Glutamatergic neuron (in vitro differentiated cells): ENCODE data around the gene PCDHA1. TPM values are rescaled to one million over a fixed set of nuclear protein-coding genes. Genes with fewer than 3 reads are reported as not detected.
A peak's percentile ranks its signal among the peaks of the same experiment; 100 is the strongest.

Experiments
- DNase-seq: peaks from one replicate; pipeline ENCODE4 v3.0.0; 2022
- H3K27ac Mint-ChIP-seq: one replicate; pipeline ENCODE4 v1.8.0; 2020; ENCODE audit warnings: mild to moderate bottlenecking, mixed read lengths, inconsistent platforms; ENCODE audit not compliant: unreplicated experiment
- H3K27me3 Mint-ChIP-seq: one replicate; pipeline ENCODE4 v1.8.0; 2020; ENCODE audit warnings: mild to moderate bottlenecking, moderate library complexity, mixed read lengths, inconsistent platforms; ENCODE audit not compliant: unreplicated experiment
- H3K36me3 Mint-ChIP-seq: one replicate; pipeline ENCODE4 v1.8.0; 2020; ENCODE audit warnings: mild to moderate bottlenecking, mixed read lengths, inconsistent platforms; ENCODE audit not compliant: unreplicated experiment
- H3K4me1 Mint-ChIP-seq: one replicate; pipeline ENCODE4 v1.8.0; 2020; ENCODE audit warnings: mild to moderate bottlenecking, low read depth, mixed read lengths, inconsistent platforms; ENCODE audit not compliant: unreplicated experiment
- H3K4me3 Mint-ChIP-seq: one replicate; pipeline ENCODE4 v1.8.0; 2020; ENCODE audit warnings: mild to moderate bottlenecking, mixed read lengths, inconsistent platforms; ENCODE audit not compliant: unreplicated experiment
- H3K9me3 Mint-ChIP-seq: one replicate; pipeline ENCODE4 v1.8.0; 2020; ENCODE audit warnings: mild to moderate bottlenecking, moderate library complexity, mixed read lengths, inconsistent platforms; ENCODE audit not compliant: unreplicated experiment
- total RNA-seq: library from RNA; stranded (reverse); fragmentation: NEBNext Ultra II Directional; extraction: Animal tissue kit (Norgen Biotek cat#: 25700); gene quantifications from one replicate; pipeline ENCODE4 v1.2.1, GENCODE V29; 2021; ENCODE audit not compliant: unreplicated experiment
- TF ChIP-seq, protein P1 (sequence below): fragments of 200-600 bp; sonication (generic); IDR thresholded peaks from one replicate; pipeline ENCODE4 v1.5.0; 2021; ENCODE audit not compliant: partially characterized antibody, unreplicated experiment

The PCDHA1 gene
- total RNA-seq, 1 donor from 2014 or later: 0.69 TPM

DNA sequence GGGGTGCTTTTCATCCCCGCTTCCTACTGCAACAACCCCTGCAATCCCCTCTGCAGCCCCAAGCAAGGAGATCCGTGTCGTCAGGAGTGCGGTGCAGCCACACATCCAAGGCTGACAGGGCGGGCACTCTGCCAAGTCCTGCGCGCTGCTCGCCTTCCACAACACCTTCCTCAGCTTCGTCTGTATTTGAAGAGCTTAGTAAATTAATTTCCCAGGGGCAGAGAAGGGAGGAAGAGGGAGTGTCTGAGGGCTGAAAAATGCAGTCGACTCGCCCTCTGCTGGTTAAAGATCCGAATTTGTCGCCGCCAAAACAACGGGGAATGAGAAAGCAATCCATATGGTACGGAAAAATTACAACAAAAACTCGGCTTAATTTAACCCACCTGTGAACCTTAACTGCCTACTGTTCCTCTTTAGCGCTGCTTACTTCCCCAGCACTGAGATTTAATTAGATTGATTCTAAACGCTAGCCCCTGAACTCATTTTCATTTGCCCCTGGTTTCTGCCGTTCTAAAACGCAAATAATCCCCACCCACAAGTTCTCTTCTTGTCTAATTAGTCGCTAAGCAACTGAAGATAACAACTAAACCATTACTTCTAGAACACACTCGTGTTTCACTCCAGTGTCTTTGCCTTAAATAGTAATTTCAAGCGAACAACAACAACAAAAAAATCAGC is 254.3 kb downstream of the PCDHA1 start:
- TF ChIP-seq, protein P1, sequence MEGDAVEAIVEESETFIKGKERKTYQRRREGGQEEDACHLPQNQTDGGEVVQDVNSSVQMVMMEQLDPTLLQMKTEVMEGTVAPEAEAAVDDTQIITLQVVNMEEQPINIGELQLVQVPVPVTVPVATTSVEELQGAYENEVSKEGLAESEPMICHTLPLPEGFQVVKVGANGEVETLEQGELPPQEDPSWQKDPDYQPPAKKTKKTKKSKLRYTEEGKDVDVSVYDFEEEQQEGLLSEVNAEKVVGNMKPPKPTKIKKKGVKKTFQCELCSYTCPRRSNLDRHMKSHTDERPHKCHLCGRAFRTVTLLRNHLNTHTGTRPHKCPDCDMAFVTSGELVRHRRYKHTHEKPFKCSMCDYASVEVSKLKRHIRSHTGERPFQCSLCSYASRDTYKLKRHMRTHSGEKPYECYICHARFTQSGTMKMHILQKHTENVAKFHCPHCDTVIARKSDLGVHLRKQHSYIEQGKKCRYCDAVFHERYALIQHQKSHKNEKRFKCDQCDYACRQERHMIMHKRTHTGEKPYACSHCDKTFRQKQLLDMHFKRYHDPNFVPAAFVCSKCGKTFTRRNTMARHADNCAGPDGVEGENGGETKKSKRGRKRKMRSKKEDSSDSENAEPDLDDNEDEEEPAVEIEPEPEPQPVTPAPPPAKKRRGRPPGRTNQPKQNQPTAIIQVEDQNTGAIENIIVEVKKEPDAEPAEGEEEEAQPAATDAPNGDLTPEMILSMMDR: peak; percentile 80
- H3K4me3 Mint-ChIP-seq: no peak overlapping the region
- no peaks in the 10 kb centered on the region for H3K36me3 Mint-ChIP-seq
- H3K4me1 Mint-ChIP-seq: peaks cover 3% of the 10 kb centered on the region
- DNase-seq: peak; percentile 75
- no peaks in the 10 kb centered on the region for H3K27me3 Mint-ChIP-seq
- H3K27ac Mint-ChIP-seq: no peak overlapping the region
- no peaks in the 10 kb centered on the region for H3K9me3 Mint-ChIP-seq

DNA sequence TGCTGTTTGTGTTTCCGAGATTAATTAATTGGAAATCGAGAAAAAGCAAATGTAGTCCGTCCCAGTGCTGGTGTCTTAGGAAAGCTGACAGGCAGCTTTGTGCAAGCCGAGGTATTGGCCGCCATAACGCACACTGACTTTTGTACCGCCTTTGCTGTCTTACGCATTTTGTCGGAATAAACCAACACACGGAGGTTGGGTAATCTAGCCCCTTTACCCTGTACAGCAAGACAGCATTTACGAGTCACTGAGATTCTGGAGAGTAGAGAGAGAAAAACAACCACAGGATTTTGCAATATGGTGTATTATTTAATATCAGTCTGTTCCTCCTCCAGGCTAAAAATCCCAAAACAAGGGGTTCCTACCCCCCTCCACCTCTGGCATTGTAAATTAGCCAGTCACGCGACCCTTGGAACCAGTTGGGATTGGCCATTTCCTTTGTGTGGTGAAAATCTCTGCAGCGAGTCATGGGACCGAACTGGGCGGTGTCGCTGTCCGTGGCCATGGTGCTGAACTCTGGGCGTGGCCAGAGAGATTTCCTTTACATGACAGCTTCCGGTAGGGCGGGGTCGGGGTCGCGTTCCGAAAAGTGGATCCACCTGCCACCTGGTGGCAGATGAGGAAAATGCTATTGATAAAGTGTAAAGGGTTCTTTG is 255.0 kb downstream of the PCDHA1 start:
- H3K27me3 Mint-ChIP-seq: no peaks in the 10 kb centered on the region
- no peak overlapping the region for H3K4me3 Mint-ChIP-seq
- no peaks in the 10 kb centered on the region for H3K36me3 Mint-ChIP-seq
- H3K27ac Mint-ChIP-seq: no peak overlapping the region
- H3K9me3 Mint-ChIP-seq: no peaks in the 10 kb centered on the region
- TF ChIP-seq, protein P1: peak; percentile 88
- H3K4me1 Mint-ChIP-seq: peaks cover 3% of the 10 kb centered on the region
- peak; percentile 96 for DNase-seq

DNA sequence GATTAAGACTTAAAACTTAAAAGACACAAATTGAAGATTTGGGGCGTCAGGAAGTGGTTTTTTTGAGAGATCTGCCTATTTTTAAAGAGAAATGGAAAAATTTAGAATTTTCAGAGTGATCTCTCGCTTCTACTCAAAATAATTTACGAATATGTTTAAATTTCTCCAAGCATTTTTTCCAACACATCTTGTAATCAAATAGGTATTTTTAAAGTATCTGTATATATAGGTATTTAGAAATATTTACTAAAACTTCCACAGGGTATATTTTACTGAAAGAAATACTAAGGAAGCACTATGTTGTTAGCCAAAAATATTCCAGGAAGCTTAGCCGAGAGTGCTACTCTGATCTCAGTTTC is 255.5 kb downstream of the PCDHA1 start:
- Mint-ChIP-seq H3K27ac (no peak overlapping the region), H3K36me3 (no peaks in the 10 kb centered on the region), H3K4me1 (peaks cover 3% of the 10 kb centered on the region), H3K4me3 (no peak overlapping the region), H3K27me3 (peaks cover 3% of the 10 kb centered on the region), H3K9me3 (no peaks in the 10 kb centered on the region)
- TF ChIP-seq, protein P1: peak; percentile 23
- DNase-seq: no peak

DNA sequence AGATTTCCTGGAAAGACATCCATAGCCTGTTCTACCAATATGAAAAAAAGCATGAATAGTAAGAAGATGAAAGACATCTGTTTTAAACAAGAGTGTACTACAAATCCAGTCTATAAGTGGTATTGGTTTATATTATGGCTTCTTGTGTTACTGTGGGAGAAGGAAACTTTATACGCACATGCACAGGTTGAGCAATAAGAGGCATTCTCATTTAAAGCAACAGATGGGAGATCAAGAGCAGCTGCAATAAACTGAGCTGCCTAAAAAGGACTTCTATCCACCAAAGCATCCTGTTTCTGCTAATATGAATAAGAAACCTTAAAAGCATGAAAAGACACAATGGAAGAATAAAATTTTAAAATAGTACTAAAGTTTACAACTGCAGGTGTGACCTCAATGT is 256.6 kb downstream of the PCDHA1 start:
- no peak for DNase-seq
- H3K9me3 Mint-ChIP-seq: no peaks in the 10 kb centered on the region
- TF ChIP-seq, protein P1: no peak
- H3K27me3 Mint-ChIP-seq: peaks cover 3% of the 10 kb centered on the region
- no peak overlapping the region for H3K27ac Mint-ChIP-seq
- no peak overlapping the region for H3K4me3 Mint-ChIP-seq
- H3K36me3 Mint-ChIP-seq: no peaks in the 10 kb centered on the region
- peaks cover 3% of the 10 kb centered on the region for H3K4me1 Mint-ChIP-seq
